Sigmoid colon (tissue), 7 donors: ENCODE data around the gene COL6A2. TPM values are rescaled to one million over a fixed set of nuclear protein-coding genes. Genes with fewer than 3 reads are reported as not detected.
A peak's percentile ranks its signal among the peaks of the same experiment; 100 is the strongest.
"Not testable (repeated sequence)": the region's sequence is repeated elsewhere in the genome, so short reads cannot be mapped to it uniquely, and the experiment has no call there.

Experiments
- DNase-seq: peaks from one replicate; pipeline ENCODE4 v3.0.0-alpha.2; 2019
- H3K27ac ChIP-seq, 4 donors: fragments of 200-600 bp; sonication (generic); one replicate each; pipeline ENCODE4 v1.5.1; 2016 to 2019; ENCODE audit warnings: mild to moderate bottlenecking in 1 of 4
- H3K27me3 ChIP-seq, 3 donors: fragments of 200-600 bp; sonication (generic); one replicate each; pipeline ENCODE4 v1.5.1; 2019; ENCODE audit warnings: mild to moderate bottlenecking in 1 of 3
- H3K36me3 ChIP-seq, 4 donors: fragments of 200-600 bp; sonication (generic); one replicate each; pipeline ENCODE4 v1.5.1; 2016 to 2019
- H3K4me1 ChIP-seq, 4 donors: fragments of 200-600 bp; sonication (generic); one replicate each; pipeline ENCODE4 v1.5.1; 2017 to 2019
- H3K4me3 ChIP-seq, 4 donors: fragments of 200-600 bp; sonication (generic); one replicate each; pipeline ENCODE4 v1.5.1; 2017 to 2019; ENCODE audit warnings: mild to moderate bottlenecking in 2 of 4, moderate library complexity in 1 of 4
- H3K9me3 ChIP-seq, 4 donors: fragments of 200-600 bp in 3 of 4; sonication (generic) in 3 of 4; one replicate each; pipeline versions ENCODE4 v1.5.1 to v1.6.1; 2013 to 2019
- EP300 ChIP-seq, 4 donors: sonication (generic); formaldehyde crosslinking; IDR thresholded peaks; one replicate each; pipeline ENCODE4 v1.6.1; 2017; ENCODE audit warnings: antibody characterized with exemption in 4 of 4
- POLR2A ChIP-seq, 2 donors: fragments of 450-650 bp; IDR thresholded peaks; one replicate each; pipeline ENCODE4 v1.6.1; 2016; ENCODE audit warnings: antibody characterized with exemption in 2 of 2, mild to moderate bottlenecking in 2 of 2, moderate library complexity in 2 of 2
- POLR2AphosphoS5 ChIP-seq, 4 donors: sonication (generic); formaldehyde crosslinking; IDR thresholded peaks; one replicate each; pipeline ENCODE4 v1.6.1; 2017; ENCODE audit warnings: antibody characterized with exemption in 4 of 4
- WGBS, 2 donors: extraction: QIAGEN DNeasy Blood & Tissue Kit; methylation state at CpG; one replicate each; pipeline ENCODE4 v1.1.7; 2013; 5-methylcytosine and 5-hydroxymethylcytosine counted together
- intact Hi-C: fragments of 100-400 bp; cut with DNase I; formaldehyde crosslinking; loops from one replicate; pipeline ENCODE4 v1.15.1; 2023
- polyA plus RNA-seq, 3 donors: library from polyadenylated mRNA; stranded (reverse); fragments of 200-250 nt; gene quantifications; one replicate each; pipeline ENCODE4 v1.2.3, GENCODE V29; 2013
- total RNA-seq, 4 donors: library from RNA; depleted of rRNA; stranded (reverse); fragments of >200 nt; gene quantifications; one replicate each; pipeline ENCODE4 v1.1.0, GENCODE V29; 2016
- TF ChIP-seq, protein P1 (sequence below), 4 experiments: fragments of 450-650 bp in 3 of 4; fragments of 200-600 bp in 1 of 4; IDR thresholded peaks; one replicate each; pipeline ENCODE4 v1.5.1; 2016 to 2019; ENCODE audit warnings: antibody characterized with exemption in 4 of 4, mild to moderate bottlenecking in 3 of 4, moderate library complexity in 2 of 4
- donor health status: healthy with polysubstance abuse.
- donor health status: Bipolar disorder and iron deficiency.
- donor health status: healthy.

The COL6A2 gene
- total and polyA plus RNA-seq, 7 donors: 14.3 to 1,745 (median 570) TPM

DNA sequence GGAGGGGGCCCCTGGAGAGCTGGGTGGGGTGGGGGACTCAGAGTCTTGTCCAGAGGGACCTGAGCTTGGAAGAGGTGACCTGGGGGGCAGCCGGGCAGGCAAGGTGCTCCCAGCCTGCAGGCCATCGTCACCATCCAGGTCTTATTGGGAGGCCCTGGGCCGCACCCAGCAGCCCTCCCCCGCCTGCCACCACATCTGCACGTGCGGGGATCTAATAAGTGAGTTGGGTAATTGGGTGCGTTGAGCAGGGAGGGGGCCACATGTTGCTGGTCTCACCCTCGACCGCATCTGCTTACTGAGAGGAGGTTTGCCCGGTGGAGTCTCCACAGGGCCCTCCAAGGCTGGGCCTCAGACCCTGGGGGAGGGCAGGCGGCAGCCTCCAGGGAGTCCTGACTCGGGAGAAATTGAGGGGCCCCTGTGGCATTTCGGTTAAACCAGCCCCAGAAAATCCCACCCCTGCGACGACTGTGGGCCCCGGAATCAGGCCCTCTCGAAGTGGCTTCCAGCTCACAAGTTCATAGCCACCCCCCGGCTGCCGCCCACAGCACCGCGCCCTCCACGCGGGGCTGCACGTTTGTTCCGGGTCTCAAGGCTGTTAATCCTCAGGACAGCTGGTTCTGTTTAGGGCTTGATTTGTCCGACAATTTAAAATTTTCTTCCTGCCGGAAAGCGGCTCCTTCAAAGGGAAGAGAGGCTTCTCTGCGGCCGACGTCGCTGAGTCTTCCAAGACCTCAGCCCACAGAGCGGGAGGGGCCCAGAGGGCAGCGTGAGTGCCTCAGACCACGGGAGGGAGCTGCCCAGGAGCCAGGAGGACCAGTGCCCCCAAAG, 14.7 kb upstream of the COL6A2 start:
- Histone ChIP-seq H3K36me3 (no peaks in the 10 kb centered on the region), H3K27ac (peak overlapping the region; percentile 4 to 55 (median 52)), H3K4me3 (no peak overlapping the region), H3K9me3 (no peaks in the 10 kb centered on the region), H3K4me1 (peaks cover 0 to 48% (median 37%) of the 10 kb centered on the region in 4 donors), H3K27me3 (no peaks in the 10 kb centered on the region)
- intact Hi-C loops: no loop called here
- peak in 1 of 4 donors; percentile 6 for TF ChIP-seq POLR2AphosphoS5 (IDR thresholded peaks at IDR 0.05)
- no peak for TF ChIP-seq EP300 (IDR thresholded peaks at IDR 0.05)
- peak; percentile 73 for DNase-seq
- 41 to 72% methylated on average over 35 of the region's 35 CpGs for WGBS, 2 donors

DNA sequence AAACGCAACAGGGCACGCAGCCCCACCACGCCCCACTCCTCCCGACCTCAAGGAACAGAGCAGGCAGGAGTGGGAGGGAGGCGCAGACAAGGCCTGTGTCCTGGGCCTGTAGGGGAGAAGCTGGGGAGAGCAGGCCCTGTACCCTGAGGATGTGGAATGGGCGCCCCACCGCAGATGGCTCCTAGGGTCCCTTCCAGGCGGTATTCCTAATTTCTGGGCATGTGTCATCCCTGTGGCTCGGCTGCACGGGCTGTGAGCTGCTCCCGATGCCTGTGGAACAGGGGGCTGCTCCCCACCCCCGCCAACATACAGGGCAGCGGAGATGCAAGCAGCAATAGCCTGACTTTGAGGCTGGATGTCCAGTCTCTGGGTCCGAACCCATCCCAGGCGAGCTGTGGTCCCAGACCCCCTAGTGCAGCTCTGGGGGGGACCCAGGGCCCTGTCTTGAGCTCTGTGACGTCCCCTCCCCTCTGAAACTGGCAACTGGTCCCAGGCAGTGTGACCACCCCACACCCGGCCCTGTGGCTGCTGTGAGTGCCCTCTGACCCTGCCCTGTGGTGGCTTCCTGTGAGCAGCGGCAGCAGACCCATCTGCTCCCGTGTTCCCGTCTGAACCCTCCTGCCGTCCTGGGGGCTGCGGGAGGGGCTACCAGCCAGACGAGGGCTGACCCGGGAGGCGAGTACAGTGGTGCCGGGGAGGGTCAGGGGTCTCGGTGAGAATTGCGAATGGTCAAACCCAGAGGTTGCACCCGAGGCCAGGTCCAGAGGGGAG, 13.9 kb upstream of the COL6A2 start:
- H3K27ac ChIP-seq: peak overlapping the region in 3 of 4 donors; percentile 4 to 55 (median 55)
- H3K4me3 ChIP-seq: no peak overlapping the region
- 70 to 84% methylated on average over 29 of the region's 29 CpGs for WGBS, 2 donors
- H3K36me3 ChIP-seq: no peaks in the 10 kb centered on the region
- peak; percentile 60 for DNase-seq
- TF ChIP-seq POLR2AphosphoS5 (IDR thresholded peaks at IDR 0.05) (no peak), POLR2A (IDR thresholded peaks at IDR 0.05) (no peak), EP300 (IDR thresholded peaks at IDR 0.05) (no peak)
- TF ChIP-seq, protein P1, sequence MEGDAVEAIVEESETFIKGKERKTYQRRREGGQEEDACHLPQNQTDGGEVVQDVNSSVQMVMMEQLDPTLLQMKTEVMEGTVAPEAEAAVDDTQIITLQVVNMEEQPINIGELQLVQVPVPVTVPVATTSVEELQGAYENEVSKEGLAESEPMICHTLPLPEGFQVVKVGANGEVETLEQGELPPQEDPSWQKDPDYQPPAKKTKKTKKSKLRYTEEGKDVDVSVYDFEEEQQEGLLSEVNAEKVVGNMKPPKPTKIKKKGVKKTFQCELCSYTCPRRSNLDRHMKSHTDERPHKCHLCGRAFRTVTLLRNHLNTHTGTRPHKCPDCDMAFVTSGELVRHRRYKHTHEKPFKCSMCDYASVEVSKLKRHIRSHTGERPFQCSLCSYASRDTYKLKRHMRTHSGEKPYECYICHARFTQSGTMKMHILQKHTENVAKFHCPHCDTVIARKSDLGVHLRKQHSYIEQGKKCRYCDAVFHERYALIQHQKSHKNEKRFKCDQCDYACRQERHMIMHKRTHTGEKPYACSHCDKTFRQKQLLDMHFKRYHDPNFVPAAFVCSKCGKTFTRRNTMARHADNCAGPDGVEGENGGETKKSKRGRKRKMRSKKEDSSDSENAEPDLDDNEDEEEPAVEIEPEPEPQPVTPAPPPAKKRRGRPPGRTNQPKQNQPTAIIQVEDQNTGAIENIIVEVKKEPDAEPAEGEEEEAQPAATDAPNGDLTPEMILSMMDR (IDR thresholded peaks at IDR 0.05): no peak
- H3K27me3 ChIP-seq: no peaks in the 10 kb centered on the region
- H3K4me1 ChIP-seq: peaks cover 0 to 43% (median 34%) of the 10 kb centered on the region in 4 donors
- intact Hi-C loops: no loop called here
- H3K9me3 ChIP-seq: no peaks in the 10 kb centered on the region

DNA sequence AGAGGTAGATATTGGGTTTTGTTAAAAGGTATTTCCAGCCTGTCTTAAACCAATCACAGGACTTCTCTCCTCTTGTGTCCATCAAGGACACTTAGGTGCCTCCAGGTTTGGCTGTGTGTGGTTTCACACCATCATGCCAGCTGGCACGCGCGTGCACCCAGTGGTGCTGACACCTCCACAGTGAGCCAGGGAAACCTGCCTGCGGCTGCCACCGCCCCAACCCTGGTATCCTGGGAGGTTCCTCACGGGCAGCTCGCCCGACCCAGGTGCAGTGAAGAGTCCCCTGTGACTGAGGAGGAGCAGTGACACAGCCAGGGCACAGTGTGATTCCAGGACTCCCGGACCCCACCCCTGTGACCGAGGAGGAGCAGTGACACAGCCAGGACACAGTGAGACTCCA, 13.2 kb upstream of the COL6A2 start:
- no peak overlapping the region for H3K27ac ChIP-seq
- intact Hi-C loops: no loop called here
- no peaks in the 10 kb centered on the region for H3K9me3 ChIP-seq
- TF ChIP-seq POLR2A (IDR thresholded peaks at IDR 0.05): no peak
- no peak for TF ChIP-seq EP300 (IDR thresholded peaks at IDR 0.05)
- TF ChIP-seq, protein P1 (IDR thresholded peaks at IDR 0.05): no peak
- TF ChIP-seq POLR2AphosphoS5 (IDR thresholded peaks at IDR 0.05): no peak
- H3K4me3 ChIP-seq: no peak overlapping the region
- H3K4me1 ChIP-seq: peaks cover 0 to 38% (median 31%) of the 10 kb centered on the region in 4 donors
- 79 to 89% methylated on average over 10 of the region's 10 CpGs for WGBS, 2 donors
- H3K27me3 ChIP-seq: no peaks in the 10 kb centered on the region
- H3K36me3 ChIP-seq: no peaks in the 10 kb centered on the region
- peak; percentile 59 for DNase-seq

DNA sequence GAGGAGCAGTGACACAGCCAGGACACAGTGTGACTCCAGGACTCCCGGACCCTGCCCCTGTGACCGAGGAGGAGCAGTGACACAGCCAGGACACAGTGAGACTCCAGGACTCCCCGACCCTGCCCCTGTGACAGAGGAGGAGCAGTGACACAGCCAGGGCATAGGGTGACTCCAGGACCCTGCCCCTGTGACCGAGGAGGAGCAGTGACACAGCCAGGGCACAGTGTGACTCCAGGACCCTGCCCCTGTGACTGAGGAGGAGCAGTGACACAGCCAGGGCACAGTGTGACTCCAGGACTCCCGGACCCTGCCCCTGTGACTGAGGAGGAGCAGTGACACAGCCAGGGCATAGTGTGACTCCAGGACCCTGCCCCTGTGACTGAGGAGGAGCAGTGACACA, 12.7 kb upstream of the COL6A2 start:
- 58 to 73% methylated on average over 5 of the region's 5 CpGs for WGBS, 2 donors
- peaks cover 0 to 33% (median 26%) of the 10 kb centered on the region in 4 donors for H3K4me1 ChIP-seq
- H3K27me3 ChIP-seq, intact Hi-C loops, H3K9me3 ChIP-seq, DNase-seq, H3K4me3 ChIP-seq, H3K27ac ChIP-seq, H3K36me3 ChIP-seq: not testable (repeated sequence)

DNA sequence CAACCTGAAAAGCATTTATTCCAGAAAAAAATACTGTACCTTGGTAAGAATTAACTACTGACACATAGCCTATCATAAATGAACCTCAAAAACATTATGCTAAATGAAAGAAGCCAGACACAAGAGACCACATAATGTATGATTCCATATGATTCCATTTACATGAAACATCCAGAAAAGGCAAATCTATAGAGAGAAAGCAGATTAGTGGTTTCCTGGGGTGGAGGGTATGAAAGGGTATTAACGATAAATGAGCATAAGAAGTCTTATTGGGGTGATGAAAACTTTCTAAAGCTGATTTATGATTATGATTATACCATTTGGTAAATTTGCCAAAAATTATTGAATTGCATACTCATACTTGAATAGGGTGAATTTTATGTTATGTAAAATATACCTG, 10.3 kb upstream of the COL6A2 start:
- Histone ChIP-seq H3K27me3 (no peaks in the 10 kb centered on the region), H3K9me3 (no peaks in the 10 kb centered on the region), H3K4me1 (peaks cover 0 to 33% (median 23%) of the 10 kb centered on the region in 4 donors), H3K27ac (no peak overlapping the region), H3K4me3 (no peak overlapping the region), H3K36me3 (no peaks in the 10 kb centered on the region)
- no peak for DNase-seq
- WGBS, 2 donors: 87 to 89% methylated on average over 1 of the region's 1 CpG
- TF ChIP-seq, protein P1 (IDR thresholded peaks at IDR 0.05): no peak
- TF ChIP-seq EP300 (IDR thresholded peaks at IDR 0.05) (no peak), POLR2AphosphoS5 (IDR thresholded peaks at IDR 0.05) (no peak), POLR2A (IDR thresholded peaks at IDR 0.05) (no peak)
- intact Hi-C loops: no loop called here
